ENCODE data around the gene BAZ2B. TPM values are rescaled to one million over a fixed set of nuclear protein-coding genes. Genes with fewer than 3 reads are reported as not detected.

The BAZ2B gene
- polyA plus RNA-seq, 1 of the 3 experiments (the other 2 are of a cell fraction): 10.2 TPM

- POLR2A ChIA-PET: no interaction called here
These were observed 57.9 kb downstream of the BAZ2B start for GRCh38 chr2:159558479-159558878.

GRCh38 chr2:159557437-159558034 is 58.8 kb downstream of the BAZ2B start:
- 92% methylated on average over 5 of the region's 5 CpGs for WGBS (ENCODE audit: low lambda C conversion rate)
- Histone ChIP-seq H3F3A (replicated peaks; ENCODE audit: insufficient read depth) (peaks cover 7% of the 10 kb centered on the region), H3K4me2 (no peak overlapping the region), H2AFZ (ENCODE audit: low read depth) (no peak overlapping the region), H3K4me1 (ENCODE audit: control insufficient read depth in 1 of 2, insufficient read depth in 2 of 2, low read depth in 1 of 2, low read length in 1 of 2) (no peaks in the 10 kb centered on the region), H3K27ac (ENCODE audit: low read depth in 2 of 2, low read length in 1 of 2) (no peak overlapping the region), H3K27me3 (ENCODE audit: insufficient read depth) (no peaks in the 10 kb centered on the region), H3K36me3 (replicated peaks in 1 of 2; ENCODE audit: control insufficient read depth in 1 of 2, insufficient read depth in 2 of 2, low read length in 1 of 2) (peaks cover 0 to 27% of the 10 kb centered on the region in 2 experiments), H3K9me3 (0 out of 2 replicates have a peak, but pooled peaks cover 5% of the 10 kb centered on the region), H4K20me1 (ENCODE audit: insufficient read depth) (no peaks in the 10 kb centered on the region), H3K4me3 (ENCODE audit: low read depth in 2 of 2, low read length in 1 of 2) (no peak overlapping the region), H3K9ac (no peak overlapping the region), H3K79me2 (ENCODE audit: insufficient read depth) (peaks cover 12% of the 10 kb centered on the region), H3K9me2 (no peaks in the 10 kb centered on the region)
- CTCF ChIA-PET: no interaction called here
- TF ChIP-seq RAD21 (IDR thresholded peaks at IDR 0.05; ENCODE audit: low read length) (peak; percentile 16; the same call in 1 of the 2 replicates), USF2 (IDR thresholded peaks at IDR 0.05; ENCODE audit: borderline replicate concordance, low read depth, low read length) (no peak), MEF2A (IDR thresholded peaks at IDR 0.05; ENCODE audit: borderline replicate concordance, low read depth) (no peak)
- DNase-seq: no peak
- POLR2A ChIA-PET: no interaction called here

More at GRCh38 chr2:159558479-159558878, 57.9 kb downstream of the BAZ2B start:
- H3K4me1 ChIP-seq (ENCODE audit: control insufficient read depth in 1 of 2, insufficient read depth in 2 of 2, low read depth in 1 of 2, low read length in 1 of 2): no peaks in the 10 kb centered on the region
- 0 out of 2 replicates have a peak, but pooled peaks cover 5% of the 10 kb centered on the region for H3K9me3 ChIP-seq
- peaks cover 0 to 23% of the 10 kb centered on the region in 2 experiments for H3K36me3 ChIP-seq (replicated peaks in 1 of 2; ENCODE audit: control insufficient read depth in 1 of 2, insufficient read depth in 2 of 2, low read length in 1 of 2)
- H3K27me3 ChIP-seq (ENCODE audit: insufficient read depth): no peaks in the 10 kb centered on the region
- no peak overlapping the region for H2AFZ ChIP-seq (ENCODE audit: low read depth)
- no peak for DNase-seq
- H4K20me1 ChIP-seq (ENCODE audit: insufficient read depth): no peaks in the 10 kb centered on the region
- H3K9ac ChIP-seq: no peak overlapping the region
- TF ChIP-seq GATA2 (CRISPR knock-in tag; IDR thresholded peaks at IDR 0.05) (no peak), IRF3 (IDR thresholded peaks at IDR 0.05; ENCODE audit: low read depth, low read length) (no peak), TAF1 (IDR thresholded peaks at IDR 0.05; ENCODE audit: borderline replicate concordance, low read depth, low read length) (no peak), NFIC (IDR thresholded peaks at IDR 0.05; ENCODE audit: borderline replicate concordance) (no peak), CTCF (IDR thresholded peaks at IDR 0.05) (no peak)
- H3K79me2 ChIP-seq (ENCODE audit: insufficient read depth): peaks cover 12% of the 10 kb centered on the region
- no peaks in the 10 kb centered on the region for H3K9me2 ChIP-seq
- peaks cover 7% of the 10 kb centered on the region for H3F3A ChIP-seq (replicated peaks; ENCODE audit: insufficient read depth)
- 97% methylated on average over 4 of the region's 4 CpGs for WGBS (ENCODE audit: low lambda C conversion rate)
- CTCF ChIA-PET: no interaction called here
- H3K4me2 ChIP-seq: no peak overlapping the region
- no peak overlapping the region for H3K27ac ChIP-seq (ENCODE audit: low read depth in 2 of 2, low read length in 1 of 2)
- H3K4me3 ChIP-seq (ENCODE audit: low read depth in 2 of 2, low read length in 1 of 2): no peak overlapping the region
